HS-5 (cell line): ENCODE data around the gene CNNM3.

Source experiments
- DNase-seq: peaks from one replicate; pipeline ENCODE4 v3.0.0-alpha.2; 2012; ENCODE audit warnings: low read depth

The CNNM3 gene

DNA sequence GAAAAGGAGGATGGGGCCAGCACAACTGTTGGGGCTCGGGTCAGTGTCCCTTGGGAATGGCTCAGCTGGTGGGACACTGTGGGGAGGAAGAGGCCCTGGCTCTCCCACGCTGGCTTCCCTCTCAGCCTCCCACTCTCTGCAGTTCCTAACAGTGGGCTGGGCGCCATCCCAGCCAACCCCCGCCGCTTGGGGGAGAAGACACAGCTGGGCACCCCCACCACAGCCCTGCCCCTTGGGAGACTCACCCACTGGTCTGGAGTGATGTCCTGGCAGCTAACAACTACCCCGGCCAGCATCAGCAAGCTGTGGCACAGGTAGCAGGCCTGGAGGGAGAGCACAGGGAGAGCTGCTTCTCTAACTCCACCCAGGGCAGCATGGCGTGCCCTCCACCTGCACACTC is 62.1 kb downstream of the CNNM3 start:
- DNase-seq = no peak

DNA sequence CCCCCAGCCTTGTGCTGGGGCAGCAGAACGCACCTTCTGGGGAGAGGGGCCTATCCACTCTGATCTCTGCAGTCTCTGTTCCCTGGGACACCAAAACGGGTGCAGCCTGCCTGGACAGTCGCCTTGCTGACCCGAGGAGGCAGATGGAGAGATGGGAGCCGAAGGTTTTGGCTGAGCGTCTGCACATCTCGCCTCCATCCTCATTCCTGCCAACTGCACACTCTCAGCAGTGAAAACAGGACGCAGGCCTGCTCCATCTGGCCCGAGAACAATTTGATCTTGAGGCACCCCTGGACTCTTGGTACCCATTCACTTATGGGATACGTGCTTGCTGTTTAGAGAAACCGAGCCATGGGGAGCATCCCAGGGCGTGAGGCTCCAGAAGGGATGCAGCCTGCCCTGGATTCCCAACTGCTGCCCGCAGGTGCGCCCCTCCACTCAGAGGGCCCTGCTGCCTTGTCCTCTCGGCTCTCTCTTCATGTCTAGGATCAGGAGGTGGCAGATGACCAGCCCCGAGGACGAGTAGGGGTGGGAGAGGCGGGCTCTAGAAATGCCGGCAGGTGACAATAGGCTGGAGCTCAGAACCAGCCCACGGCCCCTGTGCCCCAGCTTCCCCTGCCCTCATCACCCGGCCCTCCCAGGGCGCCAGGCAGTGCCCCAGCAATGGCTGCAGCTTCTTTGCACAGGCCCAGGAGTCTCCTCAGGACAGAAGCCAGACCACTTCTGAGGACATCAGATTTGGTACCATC is 62.9 kb downstream of the CNNM3 start:
- no peak for DNase-seq

GRCh38 chr2:96879545-96880040 is 63.5 kb downstream of the CNNM3 start:
- no peak for DNase-seq

GRCh38 chr2:96880891-96881273 is 64.8 kb downstream of the CNNM3 start:
- DNase-seq = no peak

DNA sequence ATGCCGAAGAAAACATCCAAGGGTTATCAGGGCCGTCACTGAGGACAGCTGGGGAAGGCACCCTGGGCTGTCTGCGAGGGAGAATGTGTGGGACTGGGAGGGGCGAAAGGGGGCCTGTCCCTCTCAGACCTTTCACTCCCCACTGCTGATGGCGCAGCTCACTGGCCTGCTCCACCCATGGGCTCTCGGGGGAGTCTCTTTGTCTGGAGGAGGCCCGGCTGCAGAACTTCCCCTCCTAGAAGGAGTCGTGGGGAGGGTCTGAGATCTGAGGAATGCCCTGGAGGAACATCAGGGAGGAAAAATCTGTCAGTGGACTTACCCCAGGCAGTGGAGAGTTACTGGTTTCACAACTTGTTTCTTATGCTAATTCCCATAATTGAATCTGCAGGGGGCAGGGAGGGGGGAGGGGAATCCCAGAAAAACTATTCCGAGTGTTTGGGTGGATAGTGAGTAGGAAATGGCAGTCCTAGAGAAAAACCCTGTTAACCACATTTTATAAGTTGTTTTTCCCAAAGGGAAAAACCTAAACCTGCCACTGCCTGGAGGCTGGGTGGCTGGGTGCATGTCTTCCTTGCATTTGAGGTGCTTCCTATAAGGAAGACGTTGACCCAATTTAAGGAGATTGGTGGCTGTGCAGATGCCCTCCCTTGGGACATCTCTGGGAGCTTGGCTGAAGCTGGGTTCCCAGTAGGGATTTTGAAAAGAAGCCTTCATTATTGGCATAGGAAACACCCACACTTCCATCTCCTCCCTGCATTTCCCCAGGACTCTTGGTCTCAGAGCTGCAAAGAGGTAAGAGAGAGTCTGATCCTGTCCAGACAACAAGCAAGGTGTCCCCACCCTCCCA is 65.5 kb downstream of the CNNM3 start:
- no peak for DNase-seq

DNA sequence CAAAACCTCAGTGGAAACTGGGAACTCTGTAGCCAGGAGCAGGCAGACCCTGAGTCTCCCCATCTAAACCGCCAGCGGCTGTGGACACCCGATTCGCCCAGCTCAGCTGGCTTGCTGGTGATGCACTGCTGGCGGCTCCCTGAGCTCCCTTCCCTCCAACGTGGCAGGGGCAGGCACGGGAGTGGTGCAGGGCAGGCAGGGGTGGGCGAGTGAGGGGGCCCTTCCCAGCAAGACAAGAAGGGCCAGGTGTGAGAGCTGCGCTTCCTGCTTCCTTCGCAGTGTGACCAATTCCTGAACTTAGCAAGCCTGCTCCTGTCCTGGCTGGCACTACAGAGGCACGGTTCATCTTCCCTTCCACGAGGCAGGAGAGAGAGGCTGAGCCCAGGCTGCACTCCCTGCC is 66.2 kb downstream of the CNNM3 start:
- DNase-seq = no peak

GRCh38 chr2:96882906-96883305 is 66.8 kb downstream of the CNNM3 start:
- no peak for DNase-seq

GRCh38 chr2:96883306-96883705 is 67.2 kb downstream of the CNNM3 start:
- DNase-seq = no peak
